KMS-11 (cell line): Measurements from ENCODE around the gene FLRT1.

Experiments used
- H2AFZ ChIP-seq: fragments of 200-600 bp; sonication (generic); 2 replicates; pipeline ENCODE4 v1.6.1; 2016; ENCODE audit warnings: antibody characterized with exemption, mixed run types, low read depth
- H3K27ac ChIP-seq: fragments of 200-600 bp; sonication (generic); 2 replicates; pipeline ENCODE4 v1.6.1; 2016; ENCODE audit warnings: mild to moderate bottlenecking, mixed run types
- H3K27me3 ChIP-seq: fragments of 200-600 bp; sonication (generic); 2 replicates; pipeline ENCODE4 v1.6.1; 2017; ENCODE audit warnings: mild to moderate bottlenecking, low read depth, mixed run types, moderate library complexity; ENCODE audit not compliant: insufficient read depth
- H3K36me3 ChIP-seq: fragments of 200-600 bp; sonication (generic); 2 replicates; pipeline ENCODE4 v1.6.1; 2017; ENCODE audit warnings: mild to moderate bottlenecking, mixed run types; ENCODE audit not compliant: insufficient read depth
- H3K4me1 ChIP-seq: fragments of 200-600 bp; sonication (generic); 2 replicates; pipeline ENCODE4 v1.6.1; 2016; ENCODE audit warnings: mild to moderate bottlenecking, low read depth, mixed run types; ENCODE audit not compliant: poor library complexity, severe bottlenecking
- H3K4me2 ChIP-seq: fragments of 200-600 bp; sonication (generic); 2 replicates; pipeline ENCODE4 v1.7.0; 2016; ENCODE audit warnings: mild to moderate bottlenecking, mixed run types
- H3K4me3 ChIP-seq: fragments of 200-600 bp; sonication (generic); IDR thresholded peaks from 2 replicates; pipeline ENCODE4 v1.6.1; 2017; ENCODE audit warnings: low read depth, low read length, mixed read lengths; ENCODE audit not compliant: insufficient read depth
- H3K79me2 ChIP-seq: fragments of 200-600 bp; sonication (generic); 2 replicates; pipeline ENCODE4 v1.6.1; 2016; ENCODE audit warnings: low read depth, mixed run types; ENCODE audit not compliant: insufficient read depth
- H3K9ac ChIP-seq: fragments of 200-600 bp; sonication (generic); 2 replicates; pipeline ENCODE4 v1.6.1; 2016; ENCODE audit warnings: mild to moderate bottlenecking, mixed run types
- H4K20me1 ChIP-seq: fragments of 200-600 bp; sonication (generic); 2 replicates; pipeline ENCODE4 v1.6.1; 2016; ENCODE audit warnings: mild to moderate bottlenecking, mixed run types; ENCODE audit not compliant: insufficient read depth
- TF ChIP-seq, protein P1 (sequence below): fragments of 200-600 bp; sonication (generic); conservative IDR thresholded peaks from 2 replicates; pipeline ENCODE4 v1.6.1; 2017; ENCODE audit warnings: low read depth, mild to moderate bottlenecking, antibody characterized with exemption, low read length, moderate library complexity, mixed read lengths

FLRT1 gene

DNA sequence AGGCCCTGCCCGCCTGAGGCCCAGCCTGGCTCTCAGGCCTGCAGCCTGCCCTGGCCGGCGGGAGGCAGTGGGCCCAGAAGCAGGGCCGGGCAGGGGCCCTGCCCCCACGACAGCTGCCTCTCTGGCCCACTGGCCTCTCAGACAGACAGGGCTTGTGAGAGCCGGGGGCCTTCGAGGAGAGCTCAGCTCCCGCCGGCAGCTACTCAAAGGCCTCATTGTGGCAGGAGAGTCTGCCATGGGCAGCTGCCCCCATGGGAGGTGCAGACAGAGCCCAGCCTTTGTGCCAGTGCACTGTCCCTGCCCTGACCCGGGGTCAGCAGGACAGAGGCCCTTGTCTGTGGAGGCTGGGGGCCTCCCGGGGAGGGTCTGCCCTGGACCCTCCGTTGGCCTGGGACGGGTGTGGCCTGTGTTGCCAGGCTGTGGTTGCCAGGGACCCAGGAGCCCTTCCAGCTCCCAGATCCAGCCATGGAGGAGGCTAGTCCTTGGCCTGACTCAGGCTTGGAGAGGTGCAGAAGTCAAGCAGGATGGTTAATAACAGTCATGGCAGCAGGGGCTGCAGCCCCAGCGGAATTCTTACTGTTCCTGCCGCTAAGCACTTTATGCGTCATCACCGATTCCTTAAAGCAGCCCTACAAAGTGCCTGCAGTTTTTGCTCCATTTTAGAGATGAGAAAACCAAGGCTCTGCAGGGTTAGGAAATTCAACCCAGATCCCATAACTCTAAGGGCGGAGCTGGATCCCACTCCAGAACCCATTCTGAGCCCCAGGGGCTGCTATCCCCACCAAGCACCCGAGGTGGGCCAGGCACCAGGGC lies 12.5 kb downstream of the FLRT1 start:
- H3K4me1 ChIP-seq = no peaks in the 10 kb centered on the region
- TF ChIP-seq, protein P1, sequence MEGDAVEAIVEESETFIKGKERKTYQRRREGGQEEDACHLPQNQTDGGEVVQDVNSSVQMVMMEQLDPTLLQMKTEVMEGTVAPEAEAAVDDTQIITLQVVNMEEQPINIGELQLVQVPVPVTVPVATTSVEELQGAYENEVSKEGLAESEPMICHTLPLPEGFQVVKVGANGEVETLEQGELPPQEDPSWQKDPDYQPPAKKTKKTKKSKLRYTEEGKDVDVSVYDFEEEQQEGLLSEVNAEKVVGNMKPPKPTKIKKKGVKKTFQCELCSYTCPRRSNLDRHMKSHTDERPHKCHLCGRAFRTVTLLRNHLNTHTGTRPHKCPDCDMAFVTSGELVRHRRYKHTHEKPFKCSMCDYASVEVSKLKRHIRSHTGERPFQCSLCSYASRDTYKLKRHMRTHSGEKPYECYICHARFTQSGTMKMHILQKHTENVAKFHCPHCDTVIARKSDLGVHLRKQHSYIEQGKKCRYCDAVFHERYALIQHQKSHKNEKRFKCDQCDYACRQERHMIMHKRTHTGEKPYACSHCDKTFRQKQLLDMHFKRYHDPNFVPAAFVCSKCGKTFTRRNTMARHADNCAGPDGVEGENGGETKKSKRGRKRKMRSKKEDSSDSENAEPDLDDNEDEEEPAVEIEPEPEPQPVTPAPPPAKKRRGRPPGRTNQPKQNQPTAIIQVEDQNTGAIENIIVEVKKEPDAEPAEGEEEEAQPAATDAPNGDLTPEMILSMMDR = no peak
- no peak overlapping the region for H3K9ac ChIP-seq
- H3K27me3 ChIP-seq = no peaks in the 10 kb centered on the region
- no peaks in the 10 kb centered on the region for H3K79me2 ChIP-seq
- H2AFZ ChIP-seq = no peak overlapping the region
- H3K36me3 ChIP-seq = no peaks in the 10 kb centered on the region
- H4K20me1 ChIP-seq = no peaks in the 10 kb centered on the region
- no peak overlapping the region for H3K4me2 ChIP-seq
- H3K27ac ChIP-seq = no peak overlapping the region
- H3K4me3 ChIP-seq = no peak overlapping the region

DNA sequence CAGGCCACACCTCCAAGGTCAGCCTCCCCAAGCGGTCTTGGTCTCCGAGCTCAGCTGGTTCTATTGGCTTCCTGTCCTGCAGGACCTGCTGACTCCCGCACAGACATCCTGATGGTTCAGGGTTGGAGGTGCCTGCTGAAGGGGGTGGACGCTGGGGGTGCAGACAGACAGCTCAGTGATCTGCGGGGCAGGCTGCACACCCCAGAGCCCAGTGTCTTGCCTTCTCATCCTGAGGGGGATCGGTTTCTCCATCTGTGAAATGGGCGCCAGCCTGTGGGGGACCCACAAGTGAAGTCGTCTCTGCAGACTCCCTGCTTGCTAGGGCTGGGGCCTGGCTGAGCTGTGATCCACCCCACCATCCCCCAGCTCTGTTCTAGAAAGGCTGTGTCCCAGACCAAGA lies 13.8 kb downstream of the FLRT1 start:
- Histone ChIP-seq H3K36me3 (no peaks in the 10 kb centered on the region), H3K79me2 (no peaks in the 10 kb centered on the region), H3K27me3 (no peaks in the 10 kb centered on the region), H3K4me3 (no peak overlapping the region), H4K20me1 (no peaks in the 10 kb centered on the region), H3K4me1 (no peaks in the 10 kb centered on the region), H3K4me2 (no peak overlapping the region), H3K27ac (no peak overlapping the region), H2AFZ (no peak overlapping the region), H3K9ac (no peak overlapping the region)
- TF ChIP-seq, protein P1 = no peak

DNA sequence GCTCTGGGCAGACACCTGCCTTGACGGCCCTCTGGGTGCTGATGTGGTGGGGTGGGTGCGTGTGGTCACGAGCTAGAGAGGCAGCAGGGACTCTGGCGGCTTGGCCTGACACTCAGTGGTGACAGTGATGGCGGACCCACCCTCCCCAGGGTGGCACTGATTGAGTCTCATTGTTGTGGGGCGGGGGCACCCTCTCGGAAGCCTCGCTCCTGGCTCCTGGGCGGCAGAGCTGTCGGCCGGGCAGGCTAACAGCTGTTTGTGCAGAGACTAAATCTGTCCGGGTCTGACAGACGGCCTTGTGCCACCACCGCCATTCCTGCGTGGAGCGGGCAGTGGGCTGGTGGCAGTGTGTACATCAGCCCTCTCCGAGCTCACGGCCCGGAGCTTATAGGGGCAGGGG lies 15.6 kb downstream of the FLRT1 start:
- Histone ChIP-seq H3K4me3 (no peak overlapping the region), H3K36me3 (no peaks in the 10 kb centered on the region), H3K4me2 (no peak overlapping the region), H3K79me2 (no peaks in the 10 kb centered on the region), H3K27me3 (no peaks in the 10 kb centered on the region), H3K4me1 (no peaks in the 10 kb centered on the region), H3K27ac (no peak overlapping the region), H2AFZ (no peak overlapping the region), H3K9ac (no peak overlapping the region), H4K20me1 (no peaks in the 10 kb centered on the region)
- TF ChIP-seq, protein P1 = no peak

GRCh38 chr11:64052436-64052835 lies 16.7 kb downstream of the FLRT1 start:
- H3K79me2 ChIP-seq = no peaks in the 10 kb centered on the region
- no peak overlapping the region for H3K4me3 ChIP-seq
- H3K36me3 ChIP-seq = no peaks in the 10 kb centered on the region
- H3K27ac ChIP-seq = no peak overlapping the region
- no peaks in the 10 kb centered on the region for H3K4me1 ChIP-seq
- no peaks in the 10 kb centered on the region for H4K20me1 ChIP-seq
- no peak overlapping the region for H2AFZ ChIP-seq
- no peaks in the 10 kb centered on the region for H3K27me3 ChIP-seq
- TF ChIP-seq, protein P1 = no peak
- no peak overlapping the region for H3K9ac ChIP-seq
- no peak overlapping the region for H3K4me2 ChIP-seq
